Ishikawa (cell line): ENCODE measurements around the gene ABHD4.

Experiments used
- CEBPB ChIP-seq: IDR thresholded peaks from 2 replicates; pipeline ENCODE4 v1.6.1; 2012
- CREB1 ChIP-seq: IDR thresholded peaks from 2 replicates; pipeline ENCODE4 v1.6.1; 2012; ENCODE audit warnings: low read depth
- EGR1 ChIP-seq: IDR thresholded peaks from 2 replicates; pipeline ENCODE4 v1.6.1; 2012
- EP300 ChIP-seq: IDR thresholded peaks from 2 replicates; pipeline ENCODE4 v1.6.1; 2012; ENCODE audit warnings: borderline replicate concordance
- FOXM1 ChIP-seq: IDR thresholded peaks from 2 replicates; pipeline ENCODE4 v1.6.1; 2012; ENCODE audit warnings: low read depth, borderline replicate concordance
- NFIC ChIP-seq: IDR thresholded peaks from 2 replicates; pipeline ENCODE4 v1.6.1; 2012
- RAD21 ChIP-seq: IDR thresholded peaks from 2 replicates; pipeline ENCODE4 v1.6.1; 2012; ENCODE audit warnings: low read depth
- TAF1 ChIP-seq: IDR thresholded peaks from 2 replicates; pipeline ENCODE4 v1.6.1; 2012; ENCODE audit warnings: low read depth, mild to moderate bottlenecking
- TCF12 ChIP-seq: IDR thresholded peaks from 2 replicates; pipeline ENCODE4 v1.6.1; 2012; ENCODE audit warnings: low read depth
- TEAD4 ChIP-seq: IDR thresholded peaks from 2 replicates; pipeline ENCODE4 v1.6.1; 2012
- YY1 ChIP-seq: IDR thresholded peaks from 2 replicates; pipeline ENCODE4 v1.6.1; 2012; ENCODE audit warnings: low read depth
- ZBTB7A ChIP-seq: IDR thresholded peaks from 2 replicates; pipeline ENCODE4 v1.6.1; 2012; ENCODE audit warnings: low read depth
- TF ChIP-seq, protein P1 (sequence below): IDR thresholded peaks from 2 replicates; pipeline ENCODE4 v1.6.1; 2012
- TF ChIP-seq, protein P2 (sequence below): IDR thresholded peaks from 2 replicates; pipeline ENCODE4 v1.6.1; 2012; ENCODE audit warnings: low read depth, mild to moderate bottlenecking
- TF ChIP-seq, protein P3 (sequence below): IDR thresholded peaks from 2 replicates; pipeline ENCODE4 v1.6.1; 2012

The ABHD4 gene

DNA sequence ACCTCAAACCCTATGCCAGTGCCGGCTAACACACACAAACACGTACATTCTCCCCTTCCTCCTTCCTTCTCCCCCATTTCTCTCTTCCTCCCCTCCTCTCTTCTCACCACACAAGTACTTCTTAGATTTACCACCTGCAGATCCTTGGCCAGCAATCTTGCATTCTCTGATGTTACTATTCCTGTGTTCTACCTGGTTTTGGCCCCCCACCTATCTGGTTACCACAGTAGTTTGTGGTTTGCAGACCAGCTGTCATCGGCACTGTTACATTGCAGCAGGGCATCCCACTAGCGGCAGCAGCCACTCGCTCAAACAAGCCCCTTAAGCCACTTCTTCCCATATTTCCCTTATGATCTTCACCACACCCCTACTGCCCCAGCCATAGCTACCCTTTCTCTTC is 3.9 kb downstream of the ABHD4 start:
- TF ChIP-seq TEAD4, result no peak
- TF ChIP-seq NFIC, result no peak
- TF ChIP-seq FOXM1, result no peak
- TF ChIP-seq, protein P1, sequence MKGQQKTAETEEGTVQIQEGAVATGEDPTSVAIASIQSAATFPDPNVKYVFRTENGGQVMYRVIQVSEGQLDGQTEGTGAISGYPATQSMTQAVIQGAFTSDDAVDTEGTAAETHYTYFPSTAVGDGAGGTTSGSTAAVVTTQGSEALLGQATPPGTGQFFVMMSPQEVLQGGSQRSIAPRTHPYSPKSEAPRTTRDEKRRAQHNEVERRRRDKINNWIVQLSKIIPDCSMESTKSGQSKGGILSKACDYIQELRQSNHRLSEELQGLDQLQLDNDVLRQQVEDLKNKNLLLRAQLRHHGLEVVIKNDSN, result no peak
- no peak for TF ChIP-seq CEBPB
- TF ChIP-seq TCF12, result no peak
- no peak for TF ChIP-seq TAF1
- TF ChIP-seq, protein P2, sequence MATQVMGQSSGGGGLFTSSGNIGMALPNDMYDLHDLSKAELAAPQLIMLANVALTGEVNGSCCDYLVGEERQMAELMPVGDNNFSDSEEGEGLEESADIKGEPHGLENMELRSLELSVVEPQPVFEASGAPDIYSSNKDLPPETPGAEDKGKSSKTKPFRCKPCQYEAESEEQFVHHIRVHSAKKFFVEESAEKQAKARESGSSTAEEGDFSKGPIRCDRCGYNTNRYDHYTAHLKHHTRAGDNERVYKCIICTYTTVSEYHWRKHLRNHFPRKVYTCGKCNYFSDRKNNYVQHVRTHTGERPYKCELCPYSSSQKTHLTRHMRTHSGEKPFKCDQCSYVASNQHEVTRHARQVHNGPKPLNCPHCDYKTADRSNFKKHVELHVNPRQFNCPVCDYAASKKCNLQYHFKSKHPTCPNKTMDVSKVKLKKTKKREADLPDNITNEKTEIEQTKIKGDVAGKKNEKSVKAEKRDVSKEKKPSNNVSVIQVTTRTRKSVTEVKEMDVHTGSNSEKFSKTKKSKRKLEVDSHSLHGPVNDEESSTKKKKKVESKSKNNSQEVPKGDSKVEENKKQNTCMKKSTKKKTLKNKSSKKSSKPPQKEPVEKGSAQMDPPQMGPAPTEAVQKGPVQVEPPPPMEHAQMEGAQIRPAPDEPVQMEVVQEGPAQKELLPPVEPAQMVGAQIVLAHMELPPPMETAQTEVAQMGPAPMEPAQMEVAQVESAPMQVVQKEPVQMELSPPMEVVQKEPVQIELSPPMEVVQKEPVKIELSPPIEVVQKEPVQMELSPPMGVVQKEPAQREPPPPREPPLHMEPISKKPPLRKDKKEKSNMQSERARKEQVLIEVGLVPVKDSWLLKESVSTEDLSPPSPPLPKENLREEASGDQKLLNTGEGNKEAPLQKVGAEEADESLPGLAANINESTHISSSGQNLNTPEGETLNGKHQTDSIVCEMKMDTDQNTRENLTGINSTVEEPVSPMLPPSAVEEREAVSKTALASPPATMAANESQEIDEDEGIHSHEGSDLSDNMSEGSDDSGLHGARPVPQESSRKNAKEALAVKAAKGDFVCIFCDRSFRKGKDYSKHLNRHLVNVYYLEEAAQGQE, result no peak
- TF ChIP-seq CREB1, result no peak
- no peak for TF ChIP-seq RAD21
- no peak for TF ChIP-seq EP300
- no peak for TF ChIP-seq EGR1
- TF ChIP-seq ZBTB7A, result no peak
- TF ChIP-seq, protein P3, sequence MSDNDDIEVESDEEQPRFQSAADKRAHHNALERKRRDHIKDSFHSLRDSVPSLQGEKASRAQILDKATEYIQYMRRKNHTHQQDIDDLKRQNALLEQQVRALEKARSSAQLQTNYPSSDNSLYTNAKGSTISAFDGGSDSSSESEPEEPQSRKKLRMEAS, result no peak
- no peak for TF ChIP-seq YY1

DNA sequence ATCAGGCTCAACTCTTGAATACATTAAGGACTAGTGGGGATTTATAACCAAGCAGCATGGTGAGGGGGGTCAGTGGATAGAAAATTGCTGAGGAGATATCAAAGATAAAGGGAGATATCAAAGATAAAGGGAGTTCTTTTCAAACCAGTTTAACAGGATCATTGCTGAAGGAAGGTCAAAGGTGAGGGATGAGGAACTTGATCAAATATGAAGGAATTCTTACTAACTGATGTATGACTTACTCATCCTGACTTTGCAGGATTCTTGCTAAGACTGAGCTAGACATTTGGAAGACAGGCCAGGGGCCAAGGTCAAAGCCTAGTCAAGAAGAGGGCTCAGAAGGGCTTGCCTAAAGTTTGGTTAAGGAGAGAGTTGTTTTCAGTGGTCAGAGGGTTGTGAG is 4.8 kb downstream of the ABHD4 start:
- no peak for TF ChIP-seq EP300
- TF ChIP-seq, protein P1, result no peak
- TF ChIP-seq, protein P3, result no peak
- TF ChIP-seq EGR1, result no peak
- no peak for TF ChIP-seq TEAD4
- TF ChIP-seq CEBPB, result no peak
- TF ChIP-seq FOXM1, result no peak
- no peak for TF ChIP-seq TCF12
- no peak for TF ChIP-seq NFIC
- TF ChIP-seq YY1, result no peak
- TF ChIP-seq CREB1, result no peak

DNA sequence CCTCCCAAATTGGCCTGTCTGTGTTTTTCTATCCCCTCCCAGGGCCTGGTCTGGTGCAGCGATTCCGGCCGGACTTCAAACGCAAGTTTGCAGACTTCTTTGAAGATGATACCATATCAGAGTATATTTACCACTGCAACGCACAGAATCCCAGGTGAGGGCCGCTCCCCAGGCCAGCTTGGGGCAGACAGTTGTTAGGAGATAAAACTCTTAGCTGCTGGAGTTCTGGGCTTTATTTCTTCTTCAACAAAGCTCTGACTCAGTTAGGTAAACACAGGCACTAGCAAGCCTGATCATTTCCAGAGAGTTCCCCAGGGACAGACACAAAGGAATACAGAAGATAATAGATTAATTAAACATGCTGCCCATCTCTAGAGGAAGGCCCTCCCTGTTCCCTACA is 8.3 kb downstream of the ABHD4 start:
- no peak for TF ChIP-seq YY1
- TF ChIP-seq, protein P2, result no peak
- TF ChIP-seq ZBTB7A, result no peak
- TF ChIP-seq EGR1, result no peak
- TF ChIP-seq, protein P1, result no peak
- no peak for TF ChIP-seq RAD21
- TF ChIP-seq CEBPB, result no peak
- no peak for TF ChIP-seq TCF12
- no peak for TF ChIP-seq NFIC
- TF ChIP-seq FOXM1, result no peak
- TF ChIP-seq CREB1, result no peak
- TF ChIP-seq TEAD4, result no peak

DNA sequence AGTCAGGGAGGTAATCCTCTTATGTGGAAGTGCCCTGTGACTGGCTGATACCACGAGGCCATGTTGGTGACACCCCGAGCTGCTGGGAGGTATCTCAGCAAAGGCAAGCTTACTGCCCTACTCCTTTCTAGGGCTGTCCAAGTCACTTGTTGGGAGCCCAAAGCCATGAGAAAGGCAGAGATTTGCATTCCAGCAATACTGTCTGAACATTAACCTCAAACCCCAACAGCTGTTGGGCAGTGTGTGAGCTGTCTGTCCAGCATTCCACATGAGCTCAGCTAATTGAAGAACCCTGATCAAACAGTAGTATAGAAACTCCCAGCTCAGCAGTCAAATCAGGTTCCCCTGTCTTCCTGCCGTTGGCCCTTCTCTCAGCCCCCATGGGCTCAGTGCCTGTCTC is 9.2 kb downstream of the ABHD4 start:
- TF ChIP-seq, protein P1, result no peak
- TF ChIP-seq CREB1 (no peak), TEAD4 (no peak), NFIC (no peak), FOXM1 (no peak), TAF1 (no peak), RAD21 (no peak), EGR1 (no peak), EP300 (no peak), YY1 (no peak), TCF12 (no peak), ZBTB7A (no peak), CEBPB (no peak)
- TF ChIP-seq, protein P3, result no peak
- TF ChIP-seq, protein P2, result no peak
